ENCODE data around the gene NRIP3. TPM values are rescaled to one million over a fixed set of nuclear protein-coding genes. Genes with fewer than 3 reads are reported as not detected.

Gene NRIP3
- 1.9 and 5.0 TPM in 2 replicates for total RNA-seq (2014; rRNA removed; shearing (Covaris generic))

DNA sequence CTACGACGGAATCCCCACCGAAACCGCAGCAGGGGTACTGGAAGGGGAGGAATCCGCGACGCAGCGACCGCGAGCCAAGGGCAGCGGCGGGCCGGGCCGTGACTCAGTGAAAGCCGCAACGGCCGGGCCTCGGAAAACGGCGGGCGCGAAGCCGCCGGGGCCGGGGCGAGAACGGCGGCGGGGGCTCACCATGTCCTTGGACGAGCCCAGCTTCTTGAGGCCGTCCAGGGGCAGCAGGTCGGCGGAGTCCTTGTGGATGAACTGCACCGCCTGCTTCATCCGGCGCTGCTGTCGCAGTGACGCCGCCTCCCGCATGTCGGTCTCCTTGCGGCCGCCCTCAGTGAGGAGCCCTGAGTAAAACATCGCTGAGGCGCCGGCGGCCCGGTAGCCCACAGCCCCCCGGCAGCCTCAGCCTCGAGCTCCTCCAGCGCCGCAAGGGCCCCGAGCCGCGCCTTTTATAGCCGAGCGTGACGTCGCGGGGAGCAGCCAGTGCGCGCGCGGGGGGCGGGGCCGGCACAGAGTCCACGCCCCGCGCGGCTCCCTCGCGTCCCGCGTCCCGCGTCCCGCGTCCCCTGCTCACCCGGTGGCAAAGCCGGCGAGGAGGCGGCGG, at the start of gene NRIP3:
TSS of gene NRIP3 (minus strand) at position 429 of the 610 bp plus-strand sequence. CDS start at position 363, 66 bp downstream.
- peak; percentile 91 for DNase-seq
- Histone ChIP-seq H3K27me3 (ENCODE audit: control insufficient read depth, insufficient read depth, low read length) (peaks cover 58% of the 10 kb centered on the region), H3K36me3 (replicated peaks; ENCODE audit: control insufficient read depth, insufficient read depth, low read length) (no peaks in the 10 kb centered on the region), H3K4me3 (ENCODE audit: insufficient read depth, low read depth, low read length) (peak within 1 kb of the TSS; percentile 57)

DNA sequence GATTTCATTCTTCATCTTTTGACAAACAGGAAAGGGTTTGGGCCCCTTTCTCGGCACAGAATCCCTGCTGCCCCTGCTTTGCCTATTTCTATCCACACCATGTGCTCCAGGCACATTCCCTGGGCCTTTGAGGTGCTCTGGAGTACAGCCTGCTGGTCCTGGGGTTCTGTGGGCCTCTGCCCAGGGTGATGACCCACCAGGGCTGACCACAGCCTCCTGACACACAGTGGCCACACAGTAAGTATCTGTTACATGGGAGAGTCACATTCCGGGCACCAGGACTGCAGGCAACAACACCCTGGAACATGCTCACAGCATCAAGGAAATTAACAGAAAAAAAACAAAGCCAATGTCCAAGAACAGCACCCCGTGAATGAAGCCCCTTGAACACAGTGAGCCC, 48.5 kb upstream of the NRIP3 start:
- H3K36me3 ChIP-seq (replicated peaks; ENCODE audit: control insufficient read depth, insufficient read depth, low read length) = no peaks in the 10 kb centered on the region
- no peak for DNase-seq
- no peaks in the 10 kb centered on the region for H3K27me3 ChIP-seq (ENCODE audit: control insufficient read depth, insufficient read depth, low read length)
- H3K4me3 ChIP-seq (ENCODE audit: insufficient read depth, low read depth, low read length) = no peak overlapping the region

DNA sequence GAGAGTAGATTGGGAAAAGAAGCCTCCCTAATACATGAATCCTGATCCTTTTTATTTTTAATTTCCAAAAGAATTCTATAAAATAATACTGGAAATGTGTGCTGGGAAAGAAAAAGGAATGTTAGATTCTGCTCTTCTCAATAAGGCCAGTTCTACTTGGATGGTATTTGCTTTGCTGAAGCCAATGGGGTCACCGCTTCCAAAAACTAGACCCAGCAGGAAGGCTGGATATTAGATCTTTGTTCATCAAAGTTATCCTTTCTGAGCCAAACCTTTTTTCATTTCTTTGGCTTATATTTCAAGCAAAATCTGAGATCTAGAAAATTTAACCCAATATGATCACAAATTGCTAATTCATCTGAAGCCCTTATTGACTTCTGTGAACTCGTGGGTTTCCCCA, 46.2 kb upstream of the NRIP3 start:
- DNase-seq = no peak

DNA sequence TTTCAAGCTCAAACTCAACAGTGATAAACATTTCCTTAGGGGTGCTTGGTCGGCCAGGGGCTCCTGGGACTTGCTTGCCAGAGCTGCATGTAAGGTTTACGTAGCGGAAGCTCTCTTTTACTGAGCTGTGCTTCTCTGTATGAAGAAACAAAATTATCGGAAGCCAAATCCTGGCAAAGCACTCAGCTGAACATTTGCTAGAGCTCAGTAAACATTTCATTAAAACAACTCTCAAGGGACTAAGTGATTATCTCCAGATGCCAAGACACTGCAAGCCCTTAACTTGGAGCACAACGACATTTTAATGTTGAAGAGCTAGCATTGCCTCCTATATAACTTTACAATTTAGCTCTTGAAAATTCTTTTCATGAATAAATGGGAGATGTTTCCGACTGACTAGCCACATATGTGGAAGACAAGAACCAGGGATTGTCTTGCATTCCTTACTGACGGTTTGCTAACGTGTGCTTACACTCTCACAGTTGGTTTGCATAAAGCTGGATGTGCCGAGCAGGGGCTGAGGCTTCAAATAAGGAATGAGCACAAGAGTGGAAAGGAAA, 44.2 kb upstream of the NRIP3 start:
- Histone ChIP-seq H3K36me3 (replicated peaks; ENCODE audit: control insufficient read depth, insufficient read depth, low read length) (no peaks in the 10 kb centered on the region), H3K4me3 (ENCODE audit: insufficient read depth, low read depth, low read length) (no peak overlapping the region), H3K27me3 (ENCODE audit: control insufficient read depth, insufficient read depth, low read length) (no peaks in the 10 kb centered on the region)
- no peak for DNase-seq

More for the DNA sequence above, 46.2 kb upstream of the NRIP3 start:
- H3K27me3 ChIP-seq (ENCODE audit: control insufficient read depth, insufficient read depth, low read length) = no peaks in the 10 kb centered on the region
- no peak overlapping the region for H3K4me3 ChIP-seq (ENCODE audit: insufficient read depth, low read depth, low read length)
- no peaks in the 10 kb centered on the region for H3K36me3 ChIP-seq (replicated peaks; ENCODE audit: control insufficient read depth, insufficient read depth, low read length)

DNA sequence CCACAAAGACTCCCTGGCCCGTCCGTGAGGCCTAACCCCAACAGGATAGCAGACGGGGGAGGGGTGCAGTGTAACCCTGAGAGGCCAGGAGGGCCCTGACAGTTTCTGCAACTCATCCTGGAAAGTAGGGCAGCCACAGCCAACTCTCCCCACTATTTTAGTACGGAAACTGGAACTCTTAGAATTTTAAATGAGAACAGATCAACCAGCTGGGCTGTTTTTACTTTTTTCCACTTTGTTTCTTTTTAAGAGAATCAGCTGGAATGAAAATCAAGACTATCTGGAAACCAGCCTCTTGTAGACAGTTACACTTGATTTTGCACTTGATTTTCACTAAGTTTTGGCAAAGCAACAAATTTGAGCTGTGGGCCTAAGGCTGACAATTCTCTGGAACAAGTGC, 42.7 kb upstream of the NRIP3 start:
- Histone ChIP-seq H3K36me3 (replicated peaks; ENCODE audit: control insufficient read depth, insufficient read depth, low read length) (no peaks in the 10 kb centered on the region), H3K27me3 (ENCODE audit: control insufficient read depth, insufficient read depth, low read length) (no peaks in the 10 kb centered on the region; the same call in 1 of the 2 replicates), H3K4me3 (ENCODE audit: insufficient read depth, low read depth, low read length) (no peak overlapping the region)
- peak; percentile 50 for DNase-seq

DNA sequence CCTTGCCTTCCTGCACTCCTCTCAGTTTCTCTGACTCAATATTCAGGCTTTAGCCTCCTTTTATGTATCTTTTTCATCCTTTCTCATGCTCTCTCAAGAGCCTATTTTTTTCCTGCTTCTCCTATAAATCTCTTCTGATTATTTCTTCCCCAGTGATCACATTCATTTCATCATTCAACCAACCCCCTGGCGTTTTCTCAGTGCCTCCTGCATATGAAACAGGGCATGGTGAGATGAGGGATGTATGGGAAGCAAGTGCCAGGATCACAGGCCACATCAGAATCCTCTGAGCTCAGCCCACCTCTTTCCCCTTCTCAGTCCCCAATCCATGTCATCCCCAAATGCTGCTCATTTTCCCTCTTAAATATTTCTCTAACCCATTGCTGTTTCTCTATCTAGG, 38.7 kb upstream of the NRIP3 start:
- no peaks in the 10 kb centered on the region; the same call in 1 of the 2 replicates for H3K27me3 ChIP-seq (ENCODE audit: control insufficient read depth, insufficient read depth, low read length)
- no peak for DNase-seq
- no peak overlapping the region for H3K4me3 ChIP-seq (ENCODE audit: insufficient read depth, low read depth, low read length)
- H3K36me3 ChIP-seq (replicated peaks; ENCODE audit: control insufficient read depth, insufficient read depth, low read length) = no peaks in the 10 kb centered on the region

DNA sequence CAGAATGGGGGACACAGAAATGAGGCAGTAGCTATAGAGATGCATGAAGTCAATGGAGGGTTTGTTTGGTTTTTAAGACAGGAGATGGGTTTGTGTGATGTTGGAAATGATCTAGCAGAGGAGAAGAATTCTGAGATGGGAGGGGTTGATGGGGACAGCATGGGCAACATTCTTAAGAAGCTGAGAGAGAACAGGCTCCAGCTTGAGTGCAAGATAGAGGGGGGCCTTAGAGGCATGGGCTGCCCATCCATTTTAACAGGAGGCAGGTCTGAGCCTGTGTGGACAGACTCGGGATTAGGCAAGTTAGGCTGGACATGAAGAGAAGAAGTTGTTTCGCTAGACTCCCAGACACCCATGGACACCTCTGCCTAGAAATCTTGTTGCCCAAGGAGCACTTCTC, 37.9 kb upstream of the NRIP3 start:
- no peak overlapping the region for H3K4me3 ChIP-seq (ENCODE audit: insufficient read depth, low read depth, low read length)
- no peaks in the 10 kb centered on the region for H3K36me3 ChIP-seq (replicated peaks; ENCODE audit: control insufficient read depth, insufficient read depth, low read length)
- no peaks in the 10 kb centered on the region; the same call in 1 of the 2 replicates for H3K27me3 ChIP-seq (ENCODE audit: control insufficient read depth, insufficient read depth, low read length)
- no peak for DNase-seq

DNA sequence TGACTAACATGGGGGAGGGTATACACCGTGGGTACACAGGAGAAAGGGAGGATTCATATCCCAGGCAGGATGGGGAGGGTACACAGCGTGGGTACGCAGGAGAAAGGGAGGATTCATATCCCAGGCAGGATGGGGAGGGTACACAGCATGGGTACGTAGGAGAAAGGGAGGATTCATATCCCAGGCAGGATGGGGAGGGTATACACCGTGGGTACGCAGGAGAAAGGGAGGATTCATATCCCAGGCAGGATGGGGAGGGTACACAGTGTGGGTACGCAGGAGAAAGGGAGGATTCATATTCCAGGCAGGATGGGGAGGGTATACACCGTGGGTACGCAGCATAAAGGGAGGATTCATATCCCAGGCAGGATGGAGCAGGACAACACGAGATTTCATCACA, 36.6 kb upstream of the NRIP3 start:
- no peaks in the 10 kb centered on the region; the same call in 1 of the 2 replicates for H3K27me3 ChIP-seq (ENCODE audit: control insufficient read depth, insufficient read depth, low read length)
- H3K36me3 ChIP-seq (replicated peaks; ENCODE audit: control insufficient read depth, insufficient read depth, low read length) = no peaks in the 10 kb centered on the region
- H3K4me3 ChIP-seq (ENCODE audit: insufficient read depth, low read depth, low read length) = no peak overlapping the region
- no peak for DNase-seq

DNA sequence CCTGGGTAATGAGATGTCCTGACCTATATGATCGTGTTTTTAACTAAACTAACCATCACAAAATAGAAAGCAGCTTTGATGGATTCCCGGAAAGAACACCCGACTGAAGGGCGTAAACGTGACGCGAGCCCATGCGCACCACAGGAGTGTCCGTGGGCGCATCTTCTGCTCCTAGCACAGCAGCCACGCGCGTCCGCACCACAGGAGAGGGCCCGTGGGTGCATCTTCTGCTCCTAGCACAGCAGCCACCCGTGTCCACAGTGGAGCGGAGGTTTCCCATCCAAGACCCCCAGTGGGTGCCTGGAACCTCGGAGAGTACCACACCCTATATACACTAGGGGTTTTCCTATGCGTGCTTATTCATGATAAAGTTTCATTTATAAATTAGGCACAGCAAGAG, 36.1 kb upstream of the NRIP3 start:
- H3K4me3 ChIP-seq (ENCODE audit: insufficient read depth, low read depth, low read length) = no peak overlapping the region
- no peak for DNase-seq
- H3K36me3 ChIP-seq (replicated peaks; ENCODE audit: control insufficient read depth, insufficient read depth, low read length) = no peaks in the 10 kb centered on the region
- no peaks in the 10 kb centered on the region; the same call in 1 of the 2 replicates for H3K27me3 ChIP-seq (ENCODE audit: control insufficient read depth, insufficient read depth, low read length)

DNA sequence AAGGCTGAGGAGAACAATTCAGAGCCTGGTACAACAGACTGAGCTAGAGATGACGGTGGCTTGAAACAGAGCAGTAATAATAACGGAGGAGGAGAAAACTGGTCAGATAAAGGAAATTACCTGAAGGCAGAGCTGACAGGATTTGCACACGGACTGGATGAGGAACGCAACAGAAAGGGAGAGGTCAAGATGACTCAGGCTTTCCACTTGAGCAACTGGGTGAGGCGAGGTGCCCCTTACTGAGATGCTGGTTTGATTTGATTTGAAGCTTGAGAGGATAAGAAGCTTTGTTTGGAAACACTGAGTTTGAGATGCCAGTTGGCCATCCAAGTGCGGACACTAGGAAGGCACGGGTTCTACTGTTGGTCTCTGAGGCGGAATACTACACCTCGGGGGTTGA, 35.4 kb upstream of the NRIP3 start:
- Histone ChIP-seq H3K27me3 (ENCODE audit: control insufficient read depth, insufficient read depth, low read length) (no peaks in the 10 kb centered on the region; the same call in 1 of the 2 replicates), H3K4me3 (ENCODE audit: insufficient read depth, low read depth, low read length) (no peak overlapping the region), H3K36me3 (replicated peaks; ENCODE audit: control insufficient read depth, insufficient read depth, low read length) (no peaks in the 10 kb centered on the region)
- no peak for DNase-seq

DNA sequence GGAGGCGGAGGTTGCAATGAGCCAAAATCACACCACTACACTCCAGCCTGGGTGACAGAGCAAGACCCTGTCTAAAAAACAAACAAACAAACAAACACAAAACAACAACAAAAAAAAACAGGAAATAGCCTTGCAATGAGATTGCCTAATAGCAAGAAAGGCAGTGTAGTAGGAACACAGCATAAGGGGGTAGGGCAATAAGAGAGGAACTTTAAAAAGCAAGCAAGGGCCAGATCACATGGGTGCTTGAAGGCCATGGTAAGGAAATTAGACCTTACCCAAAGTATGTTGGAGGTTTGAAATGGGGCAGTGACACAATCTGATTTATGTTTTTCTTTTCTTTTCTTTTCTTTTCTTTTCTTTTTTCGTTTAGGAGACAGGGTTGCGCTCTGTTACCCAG, 34.7 kb upstream of the NRIP3 start:
- Histone ChIP-seq H3K4me3 (ENCODE audit: insufficient read depth, low read depth, low read length) (no peak overlapping the region), H3K36me3 (replicated peaks; ENCODE audit: control insufficient read depth, insufficient read depth, low read length) (no peaks in the 10 kb centered on the region), H3K27me3 (ENCODE audit: control insufficient read depth, insufficient read depth, low read length) (no peaks in the 10 kb centered on the region; the same call in 1 of the 2 replicates)
- no peak for DNase-seq

DNA sequence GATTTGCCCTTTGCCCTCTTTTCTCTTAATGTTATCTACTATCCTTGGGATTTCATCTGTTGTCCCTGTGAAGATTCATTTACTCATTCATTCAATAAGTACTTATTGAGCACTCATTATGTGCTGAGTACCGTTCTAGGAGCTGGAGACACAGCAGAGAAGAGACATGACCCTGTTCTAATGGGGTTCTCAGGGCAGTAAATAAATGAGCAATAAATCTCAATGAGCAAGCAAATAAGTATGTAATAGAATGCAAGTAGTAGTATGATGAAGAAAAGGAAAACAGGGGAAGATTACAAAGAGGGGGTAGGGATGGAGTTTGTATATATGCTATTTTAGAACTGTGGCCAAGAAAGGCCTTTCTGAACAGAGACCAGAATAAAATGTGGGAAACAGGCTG, 34.2 kb upstream of the NRIP3 start:
- Histone ChIP-seq H3K4me3 (ENCODE audit: insufficient read depth, low read depth, low read length) (no peak overlapping the region), H3K36me3 (replicated peaks; ENCODE audit: control insufficient read depth, insufficient read depth, low read length) (no peaks in the 10 kb centered on the region), H3K27me3 (ENCODE audit: control insufficient read depth, insufficient read depth, low read length) (no peaks in the 10 kb centered on the region; the same call in 1 of the 2 replicates)
- DNase-seq = no peak

DNA sequence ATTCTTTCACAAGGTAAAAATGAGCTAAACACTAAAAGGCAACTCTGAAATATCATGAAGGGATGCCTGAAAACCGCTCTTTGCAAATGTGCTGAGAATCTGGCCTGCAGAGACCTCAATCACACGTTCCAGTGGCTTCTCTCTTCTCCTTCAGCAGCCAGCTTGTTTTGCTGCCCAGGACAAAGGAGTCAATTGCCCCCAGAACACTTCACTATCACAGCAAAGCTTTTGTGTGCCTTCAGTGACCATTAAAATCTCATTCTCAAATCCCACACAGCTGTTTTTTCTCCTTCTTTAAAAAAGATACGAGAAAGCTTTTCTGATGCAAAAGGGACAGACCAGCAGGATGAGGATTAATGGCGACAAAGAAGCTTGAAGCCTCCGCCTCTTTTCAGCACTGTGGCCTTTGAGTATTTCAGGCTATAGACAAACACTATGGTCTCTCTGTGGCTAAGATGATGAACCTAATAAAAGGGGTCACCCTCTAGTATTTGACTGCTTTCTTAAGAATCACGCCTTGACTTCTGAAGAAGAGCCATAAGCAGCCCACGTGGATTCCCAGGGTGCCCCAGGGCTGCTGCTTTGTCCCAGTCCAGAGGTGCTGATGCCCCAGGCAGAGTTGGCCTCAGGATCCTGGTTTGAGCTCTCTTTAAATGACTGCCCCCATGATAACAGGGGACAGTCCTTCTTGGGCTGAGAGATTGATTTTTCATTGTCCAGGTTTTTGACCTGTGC, 33.4 kb upstream of the NRIP3 start:
- Histone ChIP-seq H3K27me3 (ENCODE audit: control insufficient read depth, insufficient read depth, low read length) (no peaks in the 10 kb centered on the region; the same call in 1 of the 2 replicates), H3K36me3 (replicated peaks; ENCODE audit: control insufficient read depth, insufficient read depth, low read length) (no peaks in the 10 kb centered on the region), H3K4me3 (ENCODE audit: insufficient read depth, low read depth, low read length) (no peak overlapping the region)
- no peak for DNase-seq

DNA sequence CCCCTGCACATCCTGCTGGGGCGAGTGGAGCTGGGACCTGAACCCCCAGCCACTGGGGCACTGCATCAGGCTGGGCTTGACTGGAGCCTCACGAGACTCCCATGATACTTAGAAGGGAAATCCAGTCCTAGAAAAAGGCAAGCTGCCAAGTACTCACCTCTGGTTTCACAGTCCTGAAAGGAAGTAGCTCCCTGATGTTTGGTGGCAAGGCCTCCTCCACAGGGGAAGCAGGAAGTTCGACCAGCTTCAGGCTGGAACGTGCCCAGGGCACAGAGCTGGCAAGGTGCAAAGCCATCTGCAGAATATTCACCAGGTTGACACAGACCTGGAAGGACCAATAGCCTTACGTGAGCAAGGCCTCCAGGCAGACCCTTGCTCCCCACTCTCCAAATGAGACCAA, 26.8 kb upstream of the NRIP3 start:
- DNase-seq = no peak
- no peaks in the 10 kb centered on the region for H3K27me3 ChIP-seq (ENCODE audit: control insufficient read depth, insufficient read depth, low read length)
- H3K36me3 ChIP-seq (replicated peaks; ENCODE audit: control insufficient read depth, insufficient read depth, low read length) = no peaks in the 10 kb centered on the region
- H3K4me3 ChIP-seq (ENCODE audit: insufficient read depth, low read depth, low read length) = no peak overlapping the region

DNA sequence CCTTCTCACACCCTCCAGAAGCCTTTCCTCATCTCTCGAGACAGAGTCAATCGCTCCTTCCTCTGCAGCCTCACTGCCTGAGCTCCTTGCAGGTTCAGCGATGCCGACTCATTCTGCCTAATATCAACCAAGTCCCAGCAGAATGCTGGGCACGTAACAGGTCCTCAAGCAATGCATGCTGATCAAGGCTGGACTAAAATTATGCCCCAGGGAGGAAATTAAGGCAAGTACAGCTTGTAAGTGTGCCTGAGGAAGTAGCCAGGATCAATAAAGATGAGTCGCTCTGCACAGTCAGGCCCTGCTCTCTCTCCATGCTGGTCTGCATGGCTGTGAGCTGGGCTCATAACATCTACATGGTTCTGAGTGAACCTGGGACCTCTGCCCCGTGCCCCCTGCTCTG, 25.6 kb upstream of the NRIP3 start:
- Histone ChIP-seq H3K36me3 (replicated peaks; ENCODE audit: control insufficient read depth, insufficient read depth, low read length) (no peaks in the 10 kb centered on the region), H3K4me3 (ENCODE audit: insufficient read depth, low read depth, low read length) (no peak overlapping the region), H3K27me3 (ENCODE audit: control insufficient read depth, insufficient read depth, low read length) (no peaks in the 10 kb centered on the region)
- no peak for DNase-seq

Data from H7 (cell line).